BLaER1 treated with 17β-estradiol and CSF1 and Interleukin-3, amounts not matched to agents 10 nM and 100 nM (cell line): ENCODE results near the gene DCAF8.

Experiments
- H3K27ac ChIP-seq, 11 experiments: shearing (Covaris generic); formaldehyde crosslinking; 2 replicates each; pipeline ENCODE4 v1.8.1; 2022
- H3K27me3 ChIP-seq, 11 experiments: shearing (Covaris generic); formaldehyde crosslinking; 2 replicates each; pipeline ENCODE4 v1.8.1; 2022
- H3K36me3 ChIP-seq, 11 experiments: shearing (Covaris generic); formaldehyde crosslinking; 2 replicates each; pipeline ENCODE4 v1.8.1; 2022
- H3K4me1 ChIP-seq, 10 experiments: shearing (Covaris generic); formaldehyde crosslinking; 2 replicates each; pipeline ENCODE4 v1.8.1; 2022
- H3K4me2 ChIP-seq, 11 experiments: shearing (Covaris generic); formaldehyde crosslinking; 2 replicates each; pipeline ENCODE4 v1.8.1; 2022
- H3K4me3 ChIP-seq, 10 experiments: shearing (Covaris generic); formaldehyde crosslinking; 2 replicates each; pipeline ENCODE4 v1.8.1; 2022
- H3K9ac ChIP-seq, 11 experiments: shearing (Covaris generic); formaldehyde crosslinking; 2 replicates each; pipeline ENCODE4 v1.8.1; 2022
- H3K9me3 ChIP-seq, 11 experiments: shearing (Covaris generic); formaldehyde crosslinking; replicated peaks in 1 of 11; 2 replicates each; pipeline ENCODE4 v1.8.1; 2022
- H4K20me1 ChIP-seq, 11 experiments: shearing (Covaris generic); formaldehyde crosslinking; 2 replicates each; pipeline ENCODE4 v1.8.1; 2022
- Cebpa-rat ChIP-seq, 11 experiments: shearing (Covaris generic); IDR thresholded peaks; 2 replicates each; pipeline ENCODE4 v1.8.1; 2022

Gene DCAF8

DNA sequence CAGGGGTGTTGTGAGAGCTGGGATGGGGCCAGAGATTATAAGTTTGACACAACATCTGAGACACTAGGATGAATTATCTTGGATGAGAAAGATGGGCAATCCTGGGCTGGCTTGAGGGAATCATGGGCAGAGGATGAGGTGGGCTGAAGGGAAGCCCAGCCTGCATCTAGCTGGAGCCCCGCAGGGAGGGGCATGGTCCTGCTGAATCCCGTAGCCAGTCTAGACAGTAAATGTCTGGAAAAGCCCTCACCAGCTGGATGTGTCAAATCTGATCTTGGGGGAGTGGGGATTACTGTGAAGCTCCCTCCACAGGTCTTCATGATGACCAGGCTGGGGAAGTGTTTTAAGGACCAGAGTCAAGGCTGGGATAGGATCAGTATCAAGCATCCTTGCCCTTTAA lies 75.6 kb downstream of the DCAF8 start:
- Histone ChIP-seq H4K20me1 (no peaks in the 10 kb centered on the region), H3K9me3 (no peaks in the 10 kb centered on the region), H3K4me3 (no peak overlapping the region), H3K36me3 (no peaks in the 10 kb centered on the region), H3K4me1 (no peaks in the 10 kb centered on the region), H3K27ac (no peak overlapping the region), H3K4me2 (no peak overlapping the region), H3K9ac (no peak overlapping the region), H3K27me3 (no peaks in the 10 kb centered on the region)
- TF ChIP-seq Cebpa-rat (IDR thresholded peaks at IDR 0.05): no peak

DNA sequence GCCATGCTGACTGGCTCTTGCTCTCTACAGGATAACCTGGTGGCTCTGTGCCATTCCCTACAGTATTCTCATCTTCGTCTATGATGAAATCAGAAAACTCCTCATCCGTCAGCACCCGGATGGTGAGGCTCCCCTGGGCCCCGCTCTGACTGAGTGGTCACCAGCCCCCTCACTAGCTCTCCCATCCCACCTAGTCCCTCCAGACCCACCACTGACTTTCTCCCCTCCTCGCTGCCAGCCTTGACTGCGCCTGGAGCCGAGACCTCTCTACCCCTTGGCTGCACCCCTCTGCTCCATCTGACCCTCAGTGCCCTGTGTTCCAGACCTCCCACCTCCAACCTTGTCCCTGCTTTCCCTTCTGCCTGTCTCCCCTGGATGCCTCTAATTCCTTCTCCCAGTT lies 76.1 kb downstream of the DCAF8 start:
- no peaks in the 10 kb centered on the region for H4K20me1 ChIP-seq
- H3K4me3 ChIP-seq: no peak overlapping the region
- H3K27me3 ChIP-seq: no peaks in the 10 kb centered on the region
- TF ChIP-seq Cebpa-rat (IDR thresholded peaks at IDR 0.05): no peak
- no peaks in the 10 kb centered on the region for H3K36me3 ChIP-seq
- no peaks in the 10 kb centered on the region for H3K9me3 ChIP-seq
- H3K27ac ChIP-seq: no peak overlapping the region
- no peak overlapping the region for H3K4me2 ChIP-seq
- H3K4me1 ChIP-seq: no peaks in the 10 kb centered on the region
- no peak overlapping the region for H3K9ac ChIP-seq

DNA sequence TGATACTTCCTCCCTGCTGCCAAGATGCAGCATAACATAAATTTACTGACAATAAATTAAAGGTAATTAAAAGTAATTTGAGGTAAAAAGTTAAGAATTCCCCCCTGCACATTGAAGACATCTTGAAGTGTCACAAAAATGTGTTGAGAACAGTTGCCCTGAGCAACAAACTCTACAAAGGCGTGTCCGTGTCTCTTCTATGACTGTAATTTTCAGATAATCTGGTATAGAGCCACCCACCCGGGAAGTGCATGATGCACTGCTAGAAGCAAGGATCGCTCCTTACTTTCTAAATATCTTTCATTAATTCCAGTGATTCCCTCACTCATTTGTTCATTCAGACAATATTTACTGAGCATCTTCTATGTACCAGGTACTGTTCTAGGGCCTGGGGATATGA lies 83.0 kb downstream of the DCAF8 start:
- H3K9me3 ChIP-seq: no peaks in the 10 kb centered on the region
- H3K4me2 ChIP-seq: no peak overlapping the region
- H3K4me1 ChIP-seq: no peaks in the 10 kb centered on the region
- no peak overlapping the region for H3K9ac ChIP-seq
- H3K4me3 ChIP-seq: no peak overlapping the region
- no peak overlapping the region for H3K27ac ChIP-seq
- no peaks in the 10 kb centered on the region for H3K36me3 ChIP-seq
- no peaks in the 10 kb centered on the region for H3K27me3 ChIP-seq
- no peak for TF ChIP-seq Cebpa-rat (IDR thresholded peaks at IDR 0.05)
- H4K20me1 ChIP-seq: no peaks in the 10 kb centered on the region

DNA sequence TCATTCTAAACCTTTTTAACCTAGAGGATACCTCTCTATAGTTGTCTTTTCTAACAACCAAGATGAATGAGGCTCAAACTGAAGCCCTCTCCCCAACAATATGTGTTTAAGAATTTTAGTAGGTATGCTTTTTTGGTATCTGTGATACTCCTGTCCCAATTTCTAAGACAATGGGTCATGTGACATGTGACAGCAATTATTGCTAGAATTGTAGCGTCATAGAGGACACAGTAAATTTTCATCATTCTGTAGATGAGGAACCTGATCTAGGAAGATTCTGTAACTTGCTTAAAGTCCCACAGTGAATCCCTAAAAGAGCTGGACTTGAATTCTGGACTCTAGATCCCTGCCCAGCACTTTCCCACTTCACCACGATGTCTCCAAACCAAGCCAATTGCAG lies 83.6 kb downstream of the DCAF8 start:
- no peaks in the 10 kb centered on the region for H3K36me3 ChIP-seq
- TF ChIP-seq Cebpa-rat (IDR thresholded peaks at IDR 0.05): no peak
- H3K27me3 ChIP-seq: no peaks in the 10 kb centered on the region
- H4K20me1 ChIP-seq: no peaks in the 10 kb centered on the region
- H3K4me1 ChIP-seq: no peaks in the 10 kb centered on the region
- H3K4me3 ChIP-seq: no peak overlapping the region
- H3K4me2 ChIP-seq: no peak overlapping the region
- H3K9me3 ChIP-seq: no peaks in the 10 kb centered on the region
- no peak overlapping the region for H3K9ac ChIP-seq
- no peak overlapping the region for H3K27ac ChIP-seq

DNA sequence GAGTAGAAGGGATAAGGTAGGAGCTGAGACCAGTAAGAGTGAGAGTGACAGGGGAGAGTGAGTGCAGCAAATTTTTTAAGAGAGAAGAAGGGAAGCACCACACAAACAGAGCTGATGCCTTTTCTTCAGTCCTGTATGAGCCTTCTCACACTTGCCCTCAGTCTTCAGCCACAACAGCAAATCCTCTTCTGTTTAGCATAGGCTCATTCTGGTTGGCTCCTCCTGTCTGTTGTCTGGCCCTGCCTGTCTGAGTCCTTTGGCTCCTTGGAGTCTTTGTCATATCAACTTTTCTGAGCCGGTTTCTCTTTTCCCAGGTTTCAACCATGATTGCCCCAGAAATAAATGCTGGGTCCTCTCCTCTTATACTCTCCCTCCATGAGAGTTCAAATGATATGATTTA lies 84.7 kb downstream of the DCAF8 start:
- no peaks in the 10 kb centered on the region for H3K4me1 ChIP-seq
- H3K4me2 ChIP-seq: no peak overlapping the region
- H4K20me1 ChIP-seq: no peaks in the 10 kb centered on the region
- TF ChIP-seq Cebpa-rat (IDR thresholded peaks at IDR 0.05): no peak
- no peaks in the 10 kb centered on the region for H3K27me3 ChIP-seq
- no peak overlapping the region for H3K9ac ChIP-seq
- H3K9me3 ChIP-seq: no peaks in the 10 kb centered on the region
- H3K4me3 ChIP-seq: no peak overlapping the region
- no peaks in the 10 kb centered on the region for H3K36me3 ChIP-seq
- no peak overlapping the region for H3K27ac ChIP-seq

DNA sequence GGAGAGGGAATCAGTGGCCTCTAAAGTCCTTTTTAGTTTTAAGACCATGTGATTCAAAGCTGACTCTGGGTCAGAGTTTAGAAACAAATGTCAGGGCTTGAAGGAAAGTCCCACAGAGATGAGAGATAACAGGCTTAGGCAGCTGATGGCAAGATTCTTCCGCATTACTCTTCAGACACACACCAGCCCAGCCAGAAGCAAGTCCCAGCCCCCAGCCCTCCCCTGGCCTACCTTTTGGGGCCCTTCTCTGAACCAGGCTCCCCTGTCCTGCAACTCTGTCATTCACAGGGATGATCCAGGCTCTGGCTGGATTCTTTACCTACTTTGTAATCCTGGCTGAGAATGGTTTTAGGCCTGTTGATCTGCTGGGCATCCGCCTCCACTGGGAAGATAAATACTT lies 85.1 kb downstream of the DCAF8 start:
- Histone ChIP-seq H3K9me3 (no peaks in the 10 kb centered on the region), H3K4me2 (no peak overlapping the region), H3K27me3 (no peaks in the 10 kb centered on the region), H3K4me1 (no peaks in the 10 kb centered on the region), H3K36me3 (no peaks in the 10 kb centered on the region), H3K9ac (no peak overlapping the region), H4K20me1 (no peaks in the 10 kb centered on the region), H3K4me3 (no peak overlapping the region), H3K27ac (no peak overlapping the region)
- no peak for TF ChIP-seq Cebpa-rat (IDR thresholded peaks at IDR 0.05)

DNA sequence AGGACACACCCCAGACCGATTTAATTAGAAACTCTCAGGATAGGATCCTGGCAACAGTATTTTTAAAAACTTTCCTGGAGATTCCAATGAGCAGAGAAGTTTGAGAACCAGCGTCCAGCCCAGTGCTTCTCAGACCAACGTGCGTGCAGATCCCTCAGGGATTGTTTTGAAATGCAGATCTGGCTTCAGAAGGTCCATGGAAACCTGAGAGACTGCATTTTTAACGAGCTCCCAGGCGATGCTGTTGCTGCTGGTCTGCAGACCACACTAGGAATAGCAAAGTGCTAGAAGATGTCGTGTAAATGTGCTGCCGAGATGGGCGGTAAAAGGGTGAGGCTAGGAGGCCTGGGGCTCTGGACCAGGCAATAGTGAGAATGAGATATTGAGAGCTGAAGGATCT lies 90.4 kb downstream of the DCAF8 start:
- Histone ChIP-seq H3K9me3 (no peaks in the 10 kb centered on the region), H4K20me1 (no peaks in the 10 kb centered on the region), H3K27me3 (no peaks in the 10 kb centered on the region), H3K4me1 (peaks cover 37 to 50% (median 46%) of the 10 kb centered on the region in 10 experiments), H3K27ac (no peak overlapping the region), H3K4me2 (peak overlapping the region in 1 of 11 experiments; percentile 94; a peak in 1 of 22 replicates), H3K9ac (no peak overlapping the region), H3K4me3 (no peak overlapping the region), H3K36me3 (no peaks in the 10 kb centered on the region)
- no peak for TF ChIP-seq Cebpa-rat (IDR thresholded peaks at IDR 0.05)

DNA sequence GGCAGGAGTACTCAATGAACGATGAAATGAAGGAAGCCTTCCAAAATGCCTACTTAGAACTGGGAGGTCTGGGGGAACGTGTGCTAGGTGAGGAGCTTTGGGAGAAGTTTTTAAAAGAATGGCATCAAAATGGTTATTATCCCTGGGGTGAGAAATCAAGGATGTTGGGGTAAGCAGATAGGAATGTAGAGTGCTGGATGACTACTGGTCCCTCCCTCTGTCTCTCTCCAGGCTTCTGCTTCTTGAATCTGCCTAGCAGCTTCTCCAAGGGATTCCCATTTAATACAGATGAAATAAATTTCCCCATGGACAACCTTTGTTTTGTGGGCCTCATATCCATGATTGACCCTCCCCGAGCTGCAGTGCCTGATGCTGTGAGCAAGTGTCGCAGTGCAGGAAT lies 91.0 kb downstream of the DCAF8 start:
- Histone ChIP-seq H4K20me1 (no peaks in the 10 kb centered on the region), H3K4me1 (peaks cover 43 to 56% (median 52%) of the 10 kb centered on the region in 10 experiments), H3K9ac (no peak overlapping the region), H3K27me3 (no peaks in the 10 kb centered on the region), H3K4me2 (peak overlapping the region in 9 of 11 experiments; percentile 83 to 97 (median 92); a peak in 17 of 22 replicates), H3K27ac (no peak overlapping the region), H3K9me3 (no peaks in the 10 kb centered on the region), H3K4me3 (no peak overlapping the region), H3K36me3 (no peaks in the 10 kb centered on the region)
- no peak for TF ChIP-seq Cebpa-rat (IDR thresholded peaks at IDR 0.05)

DNA sequence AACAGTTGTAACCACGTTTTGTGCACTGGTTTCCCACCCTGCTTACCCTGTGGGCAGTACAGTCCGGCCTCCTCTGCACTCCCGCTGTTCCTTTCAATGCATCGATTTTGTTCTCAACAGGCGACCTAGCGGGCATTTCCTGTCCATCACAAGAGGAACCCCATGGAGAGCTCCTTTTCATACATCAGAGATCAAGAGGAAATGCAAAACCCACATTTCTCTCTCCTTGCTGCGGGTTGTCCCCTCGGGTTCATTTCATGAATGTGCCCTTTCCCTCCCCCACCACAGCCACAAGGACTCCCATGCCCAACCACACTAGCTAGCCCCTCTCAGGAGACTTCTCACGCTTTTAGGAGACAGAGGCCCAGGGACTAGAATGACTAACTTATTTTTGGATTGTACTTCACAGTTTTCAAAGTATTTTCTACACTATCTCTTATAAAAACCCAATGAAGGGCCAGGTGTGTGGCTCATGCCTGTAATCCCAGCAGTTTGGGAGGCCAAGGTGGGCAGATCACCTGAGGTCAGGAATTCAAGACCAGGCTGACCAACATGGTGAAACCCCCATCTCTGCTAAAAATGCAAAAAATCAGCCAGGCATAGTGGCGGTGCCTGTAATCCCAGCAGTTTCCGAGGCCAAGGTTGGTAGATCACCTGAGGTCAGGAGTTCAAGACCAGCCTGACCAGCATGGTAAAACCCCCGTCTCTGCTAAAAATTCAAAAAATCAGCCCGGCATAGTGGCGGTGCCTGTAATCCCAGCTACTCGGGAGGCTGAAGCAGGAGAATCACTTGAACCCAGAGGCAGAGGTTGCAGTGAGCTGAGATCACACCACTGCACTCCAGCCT lies 92.6 kb downstream of the DCAF8 start:
- peak overlapping the region; percentile 74 to 97 (median 90) for H3K4me2 ChIP-seq
- peak overlapping the region in 7 of 10 experiments; percentile 29 to 49 (median 39); a peak in 10 of 20 replicates for H3K4me3 ChIP-seq
- no peaks in the 10 kb centered on the region for H3K27me3 ChIP-seq
- no peak for TF ChIP-seq Cebpa-rat (IDR thresholded peaks at IDR 0.05)
- H3K4me1 ChIP-seq: peaks cover 57 to 72% (median 63%) of the 10 kb centered on the region in 10 experiments
- no peaks in the 10 kb centered on the region for H3K36me3 ChIP-seq
- peak overlapping the region in 9 of 11 experiments; percentile 38 to 69 (median 64); a peak in 16 of 22 replicates for H3K9ac ChIP-seq
- H3K27ac ChIP-seq: peak overlapping the region in 9 of 11 experiments; percentile 55 to 78 (median 69); a peak in 19 of 22 replicates
- no peaks in the 10 kb centered on the region for H3K9me3 ChIP-seq
- no peaks in the 10 kb centered on the region for H4K20me1 ChIP-seq
